Fibroblast of gingiva (primary cell): Measurements from ENCODE around the gene CHKB.
"Not testable (repeated sequence)": the region's sequence is repeated elsewhere in the genome, so short reads cannot be mapped to it uniquely, and the experiment has no call there.

Experiments used
- DNase-seq: peaks from one replicate; pipeline ENCODE4 v3.0.0-alpha.2; 2011; ENCODE audit warnings: low read depth

The CHKB gene

GRCh38 chr22:50548921-50549790 lies 33.5 kb downstream of the CHKB start:
- no peak for DNase-seq

GRCh38 chr22:50548040-50548920 lies 34.4 kb downstream of the CHKB start:
- no peak for DNase-seq

GRCh38 chr22:50547263-50547985 lies 35.2 kb downstream of the CHKB start:
- no peak for DNase-seq

- no peak for DNase-seq
Observed at GRCh38 chr22:50546326-50547262, 36.1 kb downstream of the CHKB start.

GRCh38 chr22:50545522-50546325 lies 36.9 kb downstream of the CHKB start, which contains the start of gene KLHDC7B:
TSS of gene KLHDC7B (plus strand) at chr22:50545899. CDS start at chr22:50546244, 345 bp downstream.
- DNase-seq, result no peak

GRCh38 chr22:50544746-50545253 lies 37.8 kb downstream of the CHKB start:
- no peak for DNase-seq

- peak; percentile 39 for DNase-seq
Observed at GRCh38 chr22:50544078-50544745, 38.4 kb downstream of the CHKB start.

- DNase-seq, result peak; percentile 40
Observed at GRCh38 chr22:50542416-50542927, 40.2 kb downstream of the CHKB start.

- peak; percentile 98 for DNase-seq
Observed at GRCh38 chr22:50541667-50542026, 41.0 kb downstream of the CHKB start.

GRCh38 chr22:50540381-50540780 lies 42.3 kb downstream of the CHKB start:
- DNase-seq, result no peak

GRCh38 chr22:50537765-50538164 lies 44.9 kb downstream of the CHKB start:
- DNase-seq, result no peak

GRCh38 chr22:50536226-50536625 lies 46.4 kb downstream of the CHKB start:
- no peak for DNase-seq

- DNase-seq, result no peak
Observed at GRCh38 chr22:50535113-50535512, 47.5 kb downstream of the CHKB start.

- DNase-seq, result not testable (repeated sequence)
Observed at GRCh38 chr22:50533856-50534711, 48.6 kb downstream of the CHKB start.

GRCh38 chr22:50532824-50533796 lies 49.5 kb downstream of the CHKB start:
- no peak for DNase-seq

GRCh38 chr22:50531962-50532674 lies 50.5 kb downstream of the CHKB start:
- peak; percentile 74 for DNase-seq
